Astrocyte of the cerebellum (primary cell): ENCODE measurements around the gene PCSK5.

Experiments used
- DNase-seq: peaks from one replicate; pipeline ENCODE4 v3.0.0-alpha.2; 2011; ENCODE audit warnings: low read depth
- H3K4me3 ChIP-seq: 2 replicates; pipeline ENCODE4 v1.5.1; 2011; ENCODE audit warnings: mild to moderate bottlenecking, low read depth, low read length, moderate library complexity
- CTCF ChIP-seq: IDR thresholded peaks from 2 replicates; pipeline ENCODE4 v1.5.1; 2012; ENCODE audit warnings: low read length, low read depth, moderate library complexity, mild to moderate bottlenecking; ENCODE audit errors: missing control alignments
- in situ Hi-C: cut with HindIII; loops from 2 replicates; pipeline ENCODE4 v1.10.0; 2017; ENCODE audit warnings: low sequenced_read_pairs

The PCSK5 gene

GRCh38 chr9:76138360-76138759 is 247.9 kb downstream of the PCSK5 start:
- in situ Hi-C loops = no loop called here
- no peak for TF ChIP-seq CTCF
- DNase-seq = no peak
- no peak overlapping the region for H3K4me3 ChIP-seq

- in situ Hi-C loops = no loop called here
Observed at GRCh38 chr9:76143834-76144233, 253.4 kb downstream of the PCSK5 start.

GRCh38 chr9:76150013-76150412 is 259.5 kb downstream of the PCSK5 start:
- no peak for TF ChIP-seq CTCF
- DNase-seq = no peak
- no peak overlapping the region for H3K4me3 ChIP-seq
- in situ Hi-C loops = no loop called here

More at GRCh38 chr9:76143834-76144233, 253.4 kb downstream of the PCSK5 start:
- no peak for TF ChIP-seq CTCF
- no peak overlapping the region for H3K4me3 ChIP-seq
- DNase-seq = no peak

- no peak overlapping the region for H3K4me3 ChIP-seq
- no peak for DNase-seq
- in situ Hi-C loops = no loop called here
- no peak for TF ChIP-seq CTCF
Observed at GRCh38 chr9:76151267-76151666, 260.8 kb downstream of the PCSK5 start.

- no peak for DNase-seq
- TF ChIP-seq CTCF = no peak
- in situ Hi-C loops = no loop called here
- no peak overlapping the region for H3K4me3 ChIP-seq
Observed at GRCh38 chr9:76153339-76153738, 262.9 kb downstream of the PCSK5 start.

- no peak for TF ChIP-seq CTCF
- DNase-seq = no peak
- in situ Hi-C loops = no loop called here
Observed at GRCh38 chr9:76153902-76154629, 263.6 kb downstream of the PCSK5 start.

More at GRCh38 chr9:76153902-76154629, 263.6 kb downstream of the PCSK5 start:
- H3K4me3 ChIP-seq = no peak overlapping the region
